Activated CD4-positive, alpha-beta T cell treated with anti-CD3 and anti-CD28 coated beads, Interleukin-2, Interleukin-6, amounts not matched to agents 100 ng/mL and 50 ng/mL, durations not matched to agents 16 hours and 8 hours (primary cell): ENCODE results near the gene FARP1.
A peak's percentile ranks its signal among the peaks of the same experiment; 100 is the strongest.

Source experiments
- DNase-seq: peaks from one replicate; pipeline ENCODE4 v3.0.0-alpha.2; 2020

FARP1 gene

DNA sequence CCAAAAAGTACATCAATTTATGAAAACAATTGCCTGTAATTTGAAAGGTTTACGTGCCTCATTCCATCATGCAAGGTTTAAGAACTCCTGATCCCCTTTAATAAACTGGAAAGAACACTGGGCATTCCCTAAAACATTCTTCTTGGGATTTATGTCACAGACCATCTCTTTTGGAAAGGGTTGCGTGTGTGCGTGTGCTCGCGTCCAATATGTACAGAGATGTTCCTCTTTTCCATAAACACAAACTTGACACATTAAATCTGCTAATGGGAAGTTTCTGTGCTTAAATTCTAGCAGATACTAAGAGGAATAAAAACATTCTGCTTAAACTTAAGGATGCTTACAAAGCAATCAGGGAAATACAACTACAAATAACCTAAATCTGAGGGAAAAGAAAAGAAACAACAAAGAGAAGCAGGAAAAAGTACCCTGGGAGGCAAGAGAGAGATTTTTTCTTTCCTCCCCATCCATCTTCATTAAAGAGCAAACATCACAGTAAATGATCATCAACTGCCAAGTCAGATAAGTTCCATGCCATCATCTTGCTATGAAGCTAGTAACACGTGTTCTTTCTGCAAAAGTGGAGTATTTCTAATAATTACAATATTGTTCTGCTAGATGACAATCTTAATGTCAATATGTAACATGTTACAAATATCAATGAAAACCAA lies 350.3 kb downstream of the FARP1 start:
- DNase-seq, result no peak

- no peak for DNase-seq
These were observed 351.9 kb downstream of the FARP1 start for GRCh38 chr13:98494769-98495168.

GRCh38 chr13:98495627-98496478 lies 353.0 kb downstream of the FARP1 start:
- no peak for DNase-seq

DNA sequence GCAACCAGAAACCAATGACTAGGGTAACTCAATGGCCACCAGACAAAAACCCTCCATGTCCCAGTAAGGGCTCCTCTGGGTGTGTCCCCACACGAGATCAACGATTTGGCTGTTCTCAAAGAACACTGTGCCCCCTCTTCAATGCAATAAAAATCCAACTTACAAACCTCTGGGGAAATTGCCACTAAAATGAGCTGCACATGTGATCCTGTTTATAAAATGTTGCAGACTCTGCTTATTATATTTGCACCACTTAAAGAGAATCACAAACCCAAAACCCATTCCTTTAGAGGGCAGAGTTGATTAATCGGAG lies 353.5 kb downstream of the FARP1 start:
- no peak for DNase-seq

- DNase-seq, result no peak
These were observed 354.1 kb downstream of the FARP1 start for GRCh38 chr13:98496966-98497365.

DNA sequence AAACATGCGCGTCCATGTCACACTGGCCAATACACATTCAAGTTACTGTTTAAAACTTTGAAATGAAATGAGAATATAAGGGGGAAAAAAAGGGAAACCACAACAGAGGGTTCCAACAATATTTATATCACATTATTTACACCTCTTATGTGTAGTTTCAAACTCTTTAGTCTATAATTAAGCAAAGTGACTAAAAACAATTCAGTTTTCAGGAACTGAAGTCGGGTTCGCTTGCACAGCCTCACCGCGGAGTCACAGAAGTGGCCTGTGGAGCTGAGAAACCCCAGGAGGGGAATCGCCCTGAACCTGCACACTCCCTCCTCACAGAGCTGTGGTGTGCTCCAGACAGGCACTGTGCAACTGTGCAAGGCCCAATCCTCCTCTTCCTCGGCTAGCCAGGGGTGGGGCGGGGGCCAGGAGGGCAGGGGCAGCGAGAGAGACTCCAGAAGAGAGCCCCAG lies 358.1 kb downstream of the FARP1 start:
- DNase-seq, result no peak

DNA sequence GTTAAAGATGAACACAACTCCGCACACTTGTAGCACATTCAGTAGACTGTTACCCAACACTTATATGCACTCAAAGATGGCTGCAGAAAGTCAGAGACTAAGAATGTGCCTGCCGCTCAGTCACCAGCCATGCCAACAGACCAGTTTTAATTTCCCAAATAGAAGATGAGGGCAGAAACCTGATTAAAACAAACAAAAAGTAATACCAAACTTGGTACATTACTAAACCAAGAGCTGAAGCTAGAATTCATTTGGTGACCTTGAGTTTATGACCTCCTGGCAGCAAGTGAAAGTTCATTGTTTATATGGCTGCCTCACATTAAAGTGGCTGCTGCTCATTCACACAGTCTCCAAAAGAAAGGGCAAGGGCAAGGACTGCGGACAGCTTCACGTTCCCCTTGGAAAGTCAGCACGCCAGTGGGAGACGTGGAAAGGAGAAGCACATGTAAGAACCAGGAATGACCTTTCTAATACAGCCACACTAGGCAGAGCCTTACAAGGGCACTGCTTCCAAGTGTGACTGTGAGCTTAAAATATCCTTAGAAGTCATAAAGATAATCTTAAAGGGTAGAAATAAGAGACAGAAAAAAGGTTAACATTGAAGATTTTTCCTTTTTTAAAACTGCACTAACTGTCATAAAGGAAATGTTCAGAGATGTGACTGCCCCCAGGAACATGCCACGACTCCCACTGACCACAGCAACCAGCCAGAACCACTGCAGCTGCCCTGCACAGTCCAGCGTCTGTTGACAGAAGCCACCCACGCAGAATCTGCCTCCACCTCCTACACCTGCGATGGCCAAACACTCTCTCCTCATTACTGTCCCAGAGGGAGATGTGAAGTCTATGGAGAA lies 360.5 kb downstream of the FARP1 start:
- DNase-seq, result no peak

- no peak for DNase-seq
These were observed 361.1 kb downstream of the FARP1 start for GRCh38 chr13:98504029-98504351.

DNA sequence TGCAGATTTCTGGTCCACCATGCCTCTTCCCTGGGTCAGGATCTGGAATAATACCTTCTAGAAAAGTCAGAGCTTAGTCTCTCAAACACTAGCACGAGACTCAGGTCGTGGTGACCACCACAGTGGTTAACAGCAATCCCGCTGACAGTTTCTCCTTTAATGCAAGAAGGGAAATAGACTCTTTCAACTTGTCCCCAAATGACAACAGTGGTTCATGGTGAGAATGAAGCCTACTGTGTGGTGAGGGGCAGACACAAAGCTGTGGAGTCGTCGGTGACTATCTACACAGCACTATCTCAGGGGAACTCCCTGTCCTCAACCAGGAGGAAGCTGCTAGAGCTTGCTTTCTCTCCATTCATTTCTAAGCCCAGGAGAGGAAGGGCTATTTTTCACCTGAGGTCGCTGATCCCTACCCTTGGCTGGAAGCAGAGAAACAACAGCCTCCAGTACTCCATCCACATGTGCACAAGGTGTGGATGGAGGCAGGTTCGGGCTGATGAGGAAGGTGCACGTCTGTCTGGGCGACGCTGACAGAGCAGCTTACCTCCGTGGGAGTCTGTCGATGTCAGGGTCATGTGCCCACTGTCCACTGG lies 361.6 kb downstream of the FARP1 start:
- DNase-seq, result peak; percentile 73
